Measurements from ENCODE around the gene NOS1. TPM values are rescaled to one million over a fixed set of nuclear protein-coding genes. Genes with fewer than 3 reads are reported as not detected.

NOS1 gene
- polyA plus RNA-seq, 1 donor from 2014 or later, result not detected

DNA sequence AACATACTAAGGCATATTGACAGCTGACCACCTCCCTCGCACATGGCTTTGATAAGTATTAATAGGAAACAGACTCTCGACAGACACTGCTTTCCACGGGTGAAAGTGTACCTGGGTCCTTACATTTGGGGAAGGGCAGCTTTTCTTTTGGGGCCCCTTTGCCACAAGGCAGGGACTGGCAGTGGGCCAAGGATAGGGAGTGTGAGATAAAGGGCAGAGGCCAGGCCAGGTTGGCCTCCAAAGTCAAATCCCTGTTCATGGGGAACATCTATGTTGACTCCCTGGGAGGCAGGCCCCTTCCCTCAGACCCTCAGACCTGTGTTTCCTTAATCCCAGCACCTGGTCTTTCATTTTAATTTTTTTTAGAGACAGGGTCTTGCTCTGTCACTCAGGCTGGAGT lies 151.8 kb downstream of the NOS1 start:
- no peak overlapping the region for H3K27ac ChIP-seq (ENCODE audit: low read length)
- no peak overlapping the region for H3K4me2 ChIP-seq (ENCODE audit: low read length)
- H3K79me2 ChIP-seq (replicated peaks; ENCODE audit: insufficient read depth, low read length), result no peaks in the 10 kb centered on the region
- TF ChIP-seq MXI1 (conservative IDR thresholded peaks at IDR 0.05; ENCODE audit: poor library complexity, severe bottlenecking), result no peak
- TF ChIP-seq EP300 (conservative IDR thresholded peaks at IDR 0.05; ENCODE audit: poor library complexity, severe bottlenecking), result no peak
- TF ChIP-seq, protein P1, sequence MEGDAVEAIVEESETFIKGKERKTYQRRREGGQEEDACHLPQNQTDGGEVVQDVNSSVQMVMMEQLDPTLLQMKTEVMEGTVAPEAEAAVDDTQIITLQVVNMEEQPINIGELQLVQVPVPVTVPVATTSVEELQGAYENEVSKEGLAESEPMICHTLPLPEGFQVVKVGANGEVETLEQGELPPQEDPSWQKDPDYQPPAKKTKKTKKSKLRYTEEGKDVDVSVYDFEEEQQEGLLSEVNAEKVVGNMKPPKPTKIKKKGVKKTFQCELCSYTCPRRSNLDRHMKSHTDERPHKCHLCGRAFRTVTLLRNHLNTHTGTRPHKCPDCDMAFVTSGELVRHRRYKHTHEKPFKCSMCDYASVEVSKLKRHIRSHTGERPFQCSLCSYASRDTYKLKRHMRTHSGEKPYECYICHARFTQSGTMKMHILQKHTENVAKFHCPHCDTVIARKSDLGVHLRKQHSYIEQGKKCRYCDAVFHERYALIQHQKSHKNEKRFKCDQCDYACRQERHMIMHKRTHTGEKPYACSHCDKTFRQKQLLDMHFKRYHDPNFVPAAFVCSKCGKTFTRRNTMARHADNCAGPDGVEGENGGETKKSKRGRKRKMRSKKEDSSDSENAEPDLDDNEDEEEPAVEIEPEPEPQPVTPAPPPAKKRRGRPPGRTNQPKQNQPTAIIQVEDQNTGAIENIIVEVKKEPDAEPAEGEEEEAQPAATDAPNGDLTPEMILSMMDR (IDR thresholded peaks at IDR 0.05; ENCODE audit: poor library complexity, severe bottlenecking), result no peak
- TF ChIP-seq TAF1 (IDR thresholded peaks at IDR 0.05; ENCODE audit: low read depth), result no peak
- TF ChIP-seq POLR2AphosphoS5 (IDR thresholded peaks at IDR 0.05), result no peak
- TF ChIP-seq EZH2 (IDR thresholded peaks at IDR 0.05; ENCODE audit: borderline replicate concordance, insufficient read depth, low read length, poor library complexity, severe bottlenecking), result no peak
- TF ChIP-seq RAD21 (conservative IDR thresholded peaks at IDR 0.05), result no peak
- no peak for TF ChIP-seq SMC3 (conservative IDR thresholded peaks at IDR 0.05; ENCODE audit: poor library complexity)
- TF ChIP-seq, protein P2, sequence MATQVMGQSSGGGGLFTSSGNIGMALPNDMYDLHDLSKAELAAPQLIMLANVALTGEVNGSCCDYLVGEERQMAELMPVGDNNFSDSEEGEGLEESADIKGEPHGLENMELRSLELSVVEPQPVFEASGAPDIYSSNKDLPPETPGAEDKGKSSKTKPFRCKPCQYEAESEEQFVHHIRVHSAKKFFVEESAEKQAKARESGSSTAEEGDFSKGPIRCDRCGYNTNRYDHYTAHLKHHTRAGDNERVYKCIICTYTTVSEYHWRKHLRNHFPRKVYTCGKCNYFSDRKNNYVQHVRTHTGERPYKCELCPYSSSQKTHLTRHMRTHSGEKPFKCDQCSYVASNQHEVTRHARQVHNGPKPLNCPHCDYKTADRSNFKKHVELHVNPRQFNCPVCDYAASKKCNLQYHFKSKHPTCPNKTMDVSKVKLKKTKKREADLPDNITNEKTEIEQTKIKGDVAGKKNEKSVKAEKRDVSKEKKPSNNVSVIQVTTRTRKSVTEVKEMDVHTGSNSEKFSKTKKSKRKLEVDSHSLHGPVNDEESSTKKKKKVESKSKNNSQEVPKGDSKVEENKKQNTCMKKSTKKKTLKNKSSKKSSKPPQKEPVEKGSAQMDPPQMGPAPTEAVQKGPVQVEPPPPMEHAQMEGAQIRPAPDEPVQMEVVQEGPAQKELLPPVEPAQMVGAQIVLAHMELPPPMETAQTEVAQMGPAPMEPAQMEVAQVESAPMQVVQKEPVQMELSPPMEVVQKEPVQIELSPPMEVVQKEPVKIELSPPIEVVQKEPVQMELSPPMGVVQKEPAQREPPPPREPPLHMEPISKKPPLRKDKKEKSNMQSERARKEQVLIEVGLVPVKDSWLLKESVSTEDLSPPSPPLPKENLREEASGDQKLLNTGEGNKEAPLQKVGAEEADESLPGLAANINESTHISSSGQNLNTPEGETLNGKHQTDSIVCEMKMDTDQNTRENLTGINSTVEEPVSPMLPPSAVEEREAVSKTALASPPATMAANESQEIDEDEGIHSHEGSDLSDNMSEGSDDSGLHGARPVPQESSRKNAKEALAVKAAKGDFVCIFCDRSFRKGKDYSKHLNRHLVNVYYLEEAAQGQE (IDR thresholded peaks at IDR 0.05; ENCODE audit: borderline replicate concordance), result no peak
- H2AFZ ChIP-seq (ENCODE audit: low read depth, low read length), result no peak overlapping the region
- no peaks in the 10 kb centered on the region for H3K27me3 ChIP-seq (ENCODE audit: insufficient read depth, low read depth, low read length)
- no peaks in the 10 kb centered on the region for H4K20me1 ChIP-seq (ENCODE audit: insufficient read depth)
- no peak overlapping the region for H3K4me3 ChIP-seq (ENCODE audit: low read length)
- no peaks in the 10 kb centered on the region for H3F3A ChIP-seq (ENCODE audit: insufficient read depth, low read length, poor library complexity, severe bottlenecking)
- no peak overlapping the region for H3K9ac ChIP-seq (ENCODE audit: low read length)
- no peaks in the 10 kb centered on the region for H3K9me2 ChIP-seq (ENCODE audit: insufficient read depth, low read length)
- no peaks in the 10 kb centered on the region for H3K36me3 ChIP-seq (ENCODE audit: insufficient read depth, low read length)
- no peaks in the 10 kb centered on the region for H3K9me3 ChIP-seq (ENCODE audit: low read length)

DNA sequence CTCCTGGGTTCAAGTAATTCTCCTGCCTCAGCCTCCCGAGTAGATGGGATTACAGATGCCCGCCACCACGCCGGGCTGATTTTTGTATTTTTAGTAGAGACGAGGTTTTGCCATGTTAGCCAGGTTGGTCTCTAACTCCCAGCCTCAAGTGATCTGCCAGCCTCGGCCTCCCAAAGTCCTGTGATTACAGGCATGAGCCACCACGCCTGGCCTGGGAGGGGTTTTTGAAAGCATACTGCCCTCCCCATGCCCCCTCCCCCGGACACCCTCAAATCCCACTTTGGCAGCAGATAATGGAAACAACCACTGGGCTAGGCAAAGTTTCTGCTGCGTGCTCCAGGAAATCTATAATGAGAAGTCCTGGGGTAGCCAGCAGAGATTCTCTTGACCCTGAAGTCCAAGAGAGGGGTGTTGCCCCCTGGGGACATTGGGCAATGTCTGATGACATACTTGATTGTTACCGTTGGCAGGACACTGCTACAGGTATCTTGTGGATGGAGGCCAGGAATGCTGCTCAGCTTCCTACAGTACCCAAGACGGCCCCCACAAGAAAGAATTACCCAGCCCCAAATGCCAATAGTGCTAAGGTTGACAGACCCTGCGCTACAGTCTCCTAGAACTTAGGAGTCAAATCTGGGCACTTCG lies 152.5 kb downstream of the NOS1 start:
- Histone ChIP-seq H2AFZ (ENCODE audit: low read depth, low read length) (no peak overlapping the region), H3K79me2 (replicated peaks; ENCODE audit: insufficient read depth, low read length) (no peaks in the 10 kb centered on the region), H3F3A (ENCODE audit: insufficient read depth, low read length, poor library complexity, severe bottlenecking) (no peaks in the 10 kb centered on the region), H3K4me2 (ENCODE audit: low read length) (no peak overlapping the region), H3K4me3 (ENCODE audit: low read length) (no peak overlapping the region), H3K9me3 (ENCODE audit: low read length) (no peaks in the 10 kb centered on the region), H3K9me2 (ENCODE audit: insufficient read depth, low read length) (no peaks in the 10 kb centered on the region), H3K27ac (ENCODE audit: low read length) (no peak overlapping the region), H3K9ac (ENCODE audit: low read length) (no peak overlapping the region), H3K27me3 (ENCODE audit: insufficient read depth, low read depth, low read length) (no peaks in the 10 kb centered on the region), H4K20me1 (ENCODE audit: insufficient read depth) (no peaks in the 10 kb centered on the region), H3K36me3 (ENCODE audit: insufficient read depth, low read length) (no peaks in the 10 kb centered on the region)
- TF ChIP-seq POLR2AphosphoS5 (IDR thresholded peaks at IDR 0.05) (no peak), SMC3 (conservative IDR thresholded peaks at IDR 0.05; ENCODE audit: poor library complexity) (no peak), MXI1 (conservative IDR thresholded peaks at IDR 0.05; ENCODE audit: poor library complexity, severe bottlenecking) (no peak), TAF1 (IDR thresholded peaks at IDR 0.05; ENCODE audit: low read depth) (no peak), EP300 (conservative IDR thresholded peaks at IDR 0.05; ENCODE audit: poor library complexity, severe bottlenecking) (no peak), EZH2 (IDR thresholded peaks at IDR 0.05; ENCODE audit: borderline replicate concordance, insufficient read depth, low read length, poor library complexity, severe bottlenecking) (no peak), RAD21 (conservative IDR thresholded peaks at IDR 0.05) (no peak)
- TF ChIP-seq, protein P1 (IDR thresholded peaks at IDR 0.05; ENCODE audit: poor library complexity, severe bottlenecking), result no peak
- TF ChIP-seq, protein P2 (IDR thresholded peaks at IDR 0.05; ENCODE audit: borderline replicate concordance), result no peak
